Measurements from ENCODE around the gene GPRC5C.

GRCh38 chr17:74450925-74451403 is 19.1 kb downstream of the GPRC5C start:
- TF ChIP-seq CTCF (IDR thresholded peaks at IDR 0.05): no peak
- TF ChIP-seq POLR2A (IDR thresholded peaks at IDR 0.05): no peak

Data from heart left ventricle (tissue), 13 donors.